ENCODE measurements around the gene RHOC.

- TF ChIP-seq CTCF (IDR thresholded peaks at IDR 0.05) (no peak), POLR2A (IDR thresholded peaks at IDR 0.05) (no peak)
These were observed 15.9 kb upstream of the RHOC start for GRCh38 chr1:112722601-112723510.

Data from Peyer's patch (tissue), 4 donors.